ENCODE data around the gene PRKCB.

The PRKCB gene

DNA sequence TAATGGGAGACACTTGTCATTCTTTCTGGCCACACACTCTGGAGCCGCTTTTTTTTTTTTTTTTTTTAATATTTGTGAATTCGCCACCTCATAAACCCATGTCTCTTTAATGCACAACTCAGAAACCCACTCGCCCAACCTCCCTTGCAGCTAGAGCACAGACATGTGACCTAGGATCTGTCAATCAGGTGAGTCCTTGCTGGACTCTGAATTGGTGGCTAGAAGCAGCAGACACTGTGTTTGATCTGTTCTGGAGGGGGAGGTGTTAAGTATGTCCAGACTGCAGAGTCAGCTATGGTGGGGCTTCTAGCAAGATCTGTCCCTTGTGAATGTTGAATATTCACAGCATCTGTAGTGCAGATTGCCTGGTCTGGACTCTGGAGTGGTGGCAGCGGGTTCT is 112.1 kb downstream of the PRKCB start:
- no peak for DNase-seq

GRCh38 chr16:23948949-23949411 is 113.2 kb downstream of the PRKCB start:
- DNase-seq: no peak

DNA sequence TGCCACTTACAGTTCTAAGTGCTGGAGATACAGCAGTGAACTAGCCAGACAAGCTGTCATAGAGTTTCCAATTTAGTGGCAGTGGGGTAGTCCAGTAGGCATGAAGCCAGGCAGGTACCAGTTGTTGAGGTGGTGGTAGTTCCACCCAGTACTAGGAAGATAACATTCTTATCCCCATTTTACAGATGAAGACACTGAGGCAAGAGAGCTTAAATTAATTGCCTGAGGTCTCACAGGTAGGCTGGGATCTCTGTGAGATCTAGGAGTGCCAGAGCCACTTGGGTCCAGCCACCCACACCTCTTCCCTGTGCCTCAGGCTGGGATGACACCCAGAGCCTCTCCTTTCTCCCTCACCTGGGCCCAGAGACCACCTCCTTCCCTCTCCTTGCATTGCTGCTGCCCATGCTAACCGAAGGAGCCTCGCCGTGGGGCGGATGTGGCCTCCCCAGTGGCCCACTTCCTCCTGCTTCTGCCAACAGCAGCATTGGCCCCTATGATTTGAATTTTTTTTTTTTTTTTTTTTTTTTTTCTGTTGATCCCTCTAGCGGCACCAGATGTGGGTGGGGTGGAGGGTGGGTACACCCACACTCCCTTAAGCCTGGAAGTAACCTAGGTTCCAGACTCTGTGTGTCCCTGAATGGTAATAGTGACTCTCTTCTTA is 114.0 kb downstream of the PRKCB start:
- DNase-seq: no peak

GRCh38 chr16:23950291-23950894 is 114.6 kb downstream of the PRKCB start:
- no peak for DNase-seq

- no peak for DNase-seq
These were observed 115.1 kb downstream of the PRKCB start for GRCh38 chr16:23950898-23951297.

- no peak for DNase-seq
These were observed 116.6 kb downstream of the PRKCB start for GRCh38 chr16:23952128-23952970.

DNA sequence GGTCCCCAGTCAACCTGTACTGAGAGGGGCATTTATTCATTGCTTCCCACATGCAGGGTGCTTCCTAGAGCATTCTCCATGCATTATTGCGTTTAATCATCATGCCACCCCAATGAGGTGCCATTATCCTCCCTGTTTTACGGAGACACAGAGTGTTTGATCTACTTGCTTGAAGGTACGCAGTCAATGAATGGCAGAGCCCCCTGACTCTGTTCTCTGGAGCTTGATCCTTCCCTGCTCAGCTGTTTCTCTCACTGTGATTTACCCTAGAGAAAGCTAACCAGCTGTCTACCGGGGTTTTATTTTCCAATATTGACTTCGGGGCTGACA is 117.2 kb downstream of the PRKCB start:
- DNase-seq: no peak

- no peak for DNase-seq
These were observed 117.7 kb downstream of the PRKCB start for GRCh38 chr16:23953476-23953875.

- no peak for DNase-seq
These were observed 119.3 kb downstream of the PRKCB start for GRCh38 chr16:23955088-23955487.

GRCh38 chr16:23957287-23957686 is 121.5 kb downstream of the PRKCB start:
- no peak for DNase-seq

DNA sequence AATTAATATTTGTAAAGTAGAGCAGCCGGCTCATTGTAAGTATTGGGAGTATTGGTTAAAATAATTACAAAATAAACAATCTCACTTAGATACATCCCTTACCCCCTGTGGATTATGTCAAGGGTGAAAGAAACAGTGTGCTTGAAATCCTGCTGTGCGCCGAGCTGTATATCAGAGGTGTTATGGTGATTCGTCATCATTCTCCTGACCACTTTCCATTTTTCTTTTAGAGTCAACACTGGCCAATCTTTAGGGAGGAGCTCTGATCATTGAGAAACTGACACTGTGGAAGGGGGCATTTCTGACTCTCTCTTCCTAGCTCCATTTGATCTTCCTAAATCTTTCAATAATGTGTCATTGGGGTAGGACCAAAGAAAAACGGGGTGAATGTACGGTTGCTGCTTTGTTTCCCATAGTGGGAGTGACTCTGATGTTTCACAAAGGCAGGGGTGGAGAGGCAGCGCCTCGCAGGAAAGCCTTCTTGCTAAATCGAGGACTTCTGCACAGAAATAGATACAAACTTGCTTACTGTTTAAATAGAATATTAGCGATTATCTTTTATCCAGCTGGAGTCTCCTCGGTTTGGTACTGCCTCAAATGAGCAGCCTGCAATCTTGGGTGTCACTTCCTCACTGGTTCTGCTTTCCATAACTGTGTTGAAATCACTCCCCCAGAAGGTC is 123.4 kb downstream of the PRKCB start:
- DNase-seq: no peak

- no peak for DNase-seq
These were observed 123.9 kb downstream of the PRKCB start for GRCh38 chr16:23959752-23960072.

DNA sequence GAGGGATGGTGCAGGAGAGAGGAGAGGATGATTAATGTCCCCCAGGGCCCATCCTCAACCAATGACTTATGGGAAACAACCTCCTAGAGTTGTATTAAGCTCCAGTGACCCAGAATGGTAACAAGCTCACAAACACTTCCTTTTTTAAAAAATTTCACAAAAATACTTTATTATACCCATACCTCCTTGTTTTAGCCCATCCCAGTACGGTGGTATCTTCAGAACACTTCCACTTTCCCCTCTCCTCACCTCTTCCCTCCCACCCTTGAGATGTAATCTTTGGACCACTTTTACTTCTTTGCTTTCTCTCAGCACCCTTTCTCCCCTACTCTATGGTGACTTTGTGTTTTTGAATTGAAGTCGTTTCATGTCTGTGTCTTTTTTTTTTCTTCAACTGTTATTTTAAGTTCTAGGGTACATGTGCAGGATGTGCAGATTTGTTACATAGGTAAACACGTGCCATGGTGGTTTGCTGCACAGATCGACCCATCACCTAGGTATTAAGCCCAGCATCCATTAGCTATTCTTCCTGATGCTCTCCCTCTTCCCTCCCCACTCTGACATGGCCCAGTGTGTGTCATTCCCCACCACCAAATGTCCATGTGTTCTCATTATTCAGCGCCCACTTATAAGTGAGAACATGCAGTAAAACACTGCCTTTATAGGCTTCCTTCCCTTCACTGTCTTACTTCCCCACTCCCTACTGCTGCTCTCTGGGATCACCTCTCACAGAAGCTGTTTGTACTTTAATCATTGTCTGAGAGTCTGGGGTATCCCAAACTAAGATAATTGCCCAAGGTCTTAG is 124.5 kb downstream of the PRKCB start:
- no peak for DNase-seq

- DNase-seq: no peak
These were observed 126.2 kb downstream of the PRKCB start for GRCh38 chr16:23962001-23962400.

- no peak for DNase-seq
These were observed 128.4 kb downstream of the PRKCB start for GRCh38 chr16:23964136-23964535.

DNA sequence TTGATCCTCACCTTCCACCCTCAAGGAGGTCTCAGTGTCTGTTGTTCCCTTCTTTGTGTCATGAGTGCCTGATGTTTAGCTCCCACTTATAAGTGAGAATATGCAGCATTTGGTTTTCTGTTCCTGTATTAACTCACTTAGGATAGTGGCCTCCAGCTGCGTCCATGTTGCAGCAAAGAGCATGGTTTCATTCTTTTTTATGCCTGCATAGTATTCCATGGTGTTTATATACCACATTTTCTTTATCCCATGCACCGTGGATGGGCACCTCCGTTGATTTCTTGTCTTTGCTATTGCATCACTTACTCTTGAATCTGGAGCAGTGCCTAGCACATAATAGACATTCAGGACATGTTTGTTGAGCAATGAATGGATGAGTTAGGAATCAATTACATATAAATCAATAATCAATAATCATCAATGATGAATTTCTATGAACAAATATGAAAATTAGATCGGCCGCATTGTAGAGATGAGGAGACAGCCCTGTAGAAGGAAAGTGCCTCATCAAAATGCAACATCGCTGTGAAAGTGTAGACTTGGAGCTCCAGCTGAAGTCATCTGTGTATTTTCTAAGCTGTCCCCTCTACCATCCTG is 129.5 kb downstream of the PRKCB start:
- DNase-seq: no peak

- DNase-seq: no peak
These were observed 131.0 kb downstream of the PRKCB start for GRCh38 chr16:23966597-23967394.

DNA sequence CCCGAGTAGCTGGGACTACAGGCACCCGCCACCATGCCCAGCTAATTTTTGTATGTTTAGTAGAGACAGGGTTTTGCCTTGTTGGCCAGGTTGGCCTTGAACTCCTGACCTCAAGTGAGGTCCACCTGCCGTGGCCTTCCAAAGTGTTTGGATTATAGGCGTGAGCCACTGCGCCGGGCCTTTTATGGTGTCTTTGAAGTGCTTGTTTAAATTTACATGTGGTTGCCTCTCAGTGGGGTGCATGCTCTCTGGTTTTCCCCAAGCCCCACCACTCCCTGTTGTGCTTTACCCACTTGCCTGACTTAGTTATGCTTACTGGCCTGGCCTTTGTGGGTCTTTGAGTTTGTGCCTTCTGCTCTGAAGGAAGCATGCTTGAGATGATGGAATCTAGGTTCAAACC is 132.0 kb downstream of the PRKCB start:
- DNase-seq: no peak

DNA sequence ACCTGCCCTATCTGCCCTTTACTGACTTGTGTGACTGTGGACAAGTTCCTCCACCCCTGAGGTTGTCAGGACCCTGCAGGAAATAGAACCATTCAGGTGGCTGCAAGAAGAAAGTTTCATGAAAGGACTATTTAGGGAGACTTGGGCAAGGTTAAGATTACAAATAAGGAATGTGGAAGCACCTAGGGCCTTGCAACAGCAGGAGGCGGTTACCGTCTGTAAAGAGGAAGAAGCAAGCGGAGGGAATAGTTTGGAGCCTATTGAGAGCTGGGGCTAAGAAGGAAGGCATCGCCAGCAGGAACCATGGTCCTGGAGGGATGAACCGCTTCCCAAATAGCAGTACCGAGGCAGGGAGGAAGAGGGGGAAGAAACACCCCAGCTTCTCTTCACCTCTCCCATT is 132.4 kb downstream of the PRKCB start:
- DNase-seq: no peak

DNA sequence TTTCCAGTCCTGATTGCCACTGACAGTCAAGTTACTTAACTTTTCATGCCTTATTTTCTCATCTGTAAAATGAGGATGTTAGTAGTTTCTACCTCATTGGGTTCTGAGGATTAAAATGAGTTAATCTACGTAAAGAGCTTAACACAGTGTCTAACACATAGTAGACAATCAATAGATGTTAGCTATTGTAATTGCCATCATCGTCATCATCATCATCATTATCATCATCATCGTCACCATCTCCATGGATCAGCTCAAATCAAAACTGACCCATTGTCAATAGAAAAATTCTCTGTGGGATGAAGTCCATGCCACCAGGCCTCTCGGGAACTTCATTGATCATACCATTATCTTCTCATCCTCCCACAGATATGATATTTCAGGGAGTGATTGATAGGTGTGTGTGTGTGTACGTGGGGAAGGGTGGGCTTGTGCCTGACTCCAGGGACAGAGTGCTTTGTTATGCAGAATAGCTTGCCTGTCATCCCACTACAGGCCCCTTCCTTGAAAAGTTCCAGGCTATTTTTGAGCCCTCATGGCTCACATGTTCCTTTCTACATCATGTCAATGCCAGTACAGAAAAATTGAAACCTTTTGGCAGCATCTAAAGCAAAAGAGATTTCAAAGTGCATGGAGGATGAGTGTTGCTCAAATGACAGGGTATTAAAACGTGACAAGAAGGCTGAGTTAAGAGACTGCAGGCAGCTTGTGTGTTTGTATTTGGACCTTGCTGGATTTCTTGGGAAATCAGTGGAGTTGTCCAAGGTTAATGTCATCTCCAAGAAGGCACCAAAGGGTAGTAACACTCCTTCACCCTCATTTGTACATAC is 133.9 kb downstream of the PRKCB start:
- no peak for DNase-seq

DNA sequence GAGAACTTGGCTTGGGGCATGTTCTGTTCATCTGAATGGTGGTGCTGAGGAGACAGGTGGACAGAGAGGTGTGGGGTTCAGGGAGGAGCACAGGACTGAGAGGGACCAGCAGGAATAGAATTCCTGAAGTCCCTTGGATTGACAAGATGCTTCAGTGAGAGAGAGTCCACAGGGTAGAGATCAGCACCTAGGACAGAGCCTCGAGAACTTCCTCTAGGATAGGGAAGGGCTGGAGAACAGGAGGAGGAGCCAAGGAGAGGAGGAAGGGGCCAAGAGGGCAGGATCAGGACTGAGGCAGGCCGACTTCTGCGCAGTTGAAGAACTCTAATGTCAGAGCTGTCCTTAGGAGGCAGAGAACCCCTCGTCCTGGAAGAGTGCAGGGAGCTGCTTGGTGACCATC is 138.4 kb downstream of the PRKCB start:
- DNase-seq: no peak

Data from NCI-H1436 treated with DMSO at 0.1 percent for 48 hours (cell line).